GM18858 (cell line): Measurements from ENCODE around the gene GMDS.
"Not testable (repeated sequence)": the region's sequence is repeated elsewhere in the genome, so short reads cannot be mapped to it uniquely, and the experiment has no call there.

Experiments
- ATAC-seq: cut with Tn5 transposase; IDR thresholded peaks from one replicate; pipeline ENCODE4 v1.9.1; 2021; ENCODE audit not compliant: unreplicated experiment

The GMDS gene

GRCh38 chr6:1700278-1700967 lies 545.0 kb downstream of the GMDS start:
- ATAC-seq: no peak

- no peak for ATAC-seq
Measured at GRCh38 chr6:1698527-1698926, 546.9 kb downstream of the GMDS start.

GRCh38 chr6:1697688-1698351 lies 547.6 kb downstream of the GMDS start:
- no peak for ATAC-seq

GRCh38 chr6:1696463-1696850 lies 548.9 kb downstream of the GMDS start:
- ATAC-seq: no peak

- no peak for ATAC-seq
Measured at GRCh38 chr6:1695546-1696462, 549.6 kb downstream of the GMDS start.

- ATAC-seq: not testable (repeated sequence)
Measured at GRCh38 chr6:1691828-1692227, 553.6 kb downstream of the GMDS start.

- ATAC-seq: not testable (repeated sequence)
Measured at GRCh38 chr6:1690656-1691055, 554.7 kb downstream of the GMDS start.

- no peak for ATAC-seq
Measured at GRCh38 chr6:1689141-1689540, 556.3 kb downstream of the GMDS start.

- ATAC-seq: no peak
Measured at GRCh38 chr6:1688396-1688795, 557.0 kb downstream of the GMDS start.

GRCh38 chr6:1687402-1687801 lies 558.0 kb downstream of the GMDS start:
- ATAC-seq: no peak

- ATAC-seq: no peak
Measured at GRCh38 chr6:1686117-1687098, 559.0 kb downstream of the GMDS start.

- no peak for ATAC-seq
Measured at GRCh38 chr6:1679688-1680068, 565.7 kb downstream of the GMDS start.

- ATAC-seq: no peak
Measured at GRCh38 chr6:1679031-1679687, 566.2 kb downstream of the GMDS start.

GRCh38 chr6:1678201-1678600 lies 567.2 kb downstream of the GMDS start:
- ATAC-seq: no peak

- no peak for ATAC-seq
Measured at GRCh38 chr6:1672379-1672778, 573.0 kb downstream of the GMDS start.

GRCh38 chr6:1670711-1671462 lies 574.5 kb downstream of the GMDS start:
- no peak for ATAC-seq

- ATAC-seq: no peak
Measured at GRCh38 chr6:1669996-1670395, 575.4 kb downstream of the GMDS start.

GRCh38 chr6:1668456-1668855 lies 576.9 kb downstream of the GMDS start:
- not testable (repeated sequence) for ATAC-seq

GRCh38 chr6:1667805-1668175 lies 577.6 kb downstream of the GMDS start:
- ATAC-seq: no peak
